ENCODE measurements around the gene HSPB6.

Gene HSPB6

GRCh38 chr19:35746087-35746462, 10.8 kb downstream of the HSPB6 start:
- no peak for DNase-seq (ENCODE audit: low read depth)

DNA sequence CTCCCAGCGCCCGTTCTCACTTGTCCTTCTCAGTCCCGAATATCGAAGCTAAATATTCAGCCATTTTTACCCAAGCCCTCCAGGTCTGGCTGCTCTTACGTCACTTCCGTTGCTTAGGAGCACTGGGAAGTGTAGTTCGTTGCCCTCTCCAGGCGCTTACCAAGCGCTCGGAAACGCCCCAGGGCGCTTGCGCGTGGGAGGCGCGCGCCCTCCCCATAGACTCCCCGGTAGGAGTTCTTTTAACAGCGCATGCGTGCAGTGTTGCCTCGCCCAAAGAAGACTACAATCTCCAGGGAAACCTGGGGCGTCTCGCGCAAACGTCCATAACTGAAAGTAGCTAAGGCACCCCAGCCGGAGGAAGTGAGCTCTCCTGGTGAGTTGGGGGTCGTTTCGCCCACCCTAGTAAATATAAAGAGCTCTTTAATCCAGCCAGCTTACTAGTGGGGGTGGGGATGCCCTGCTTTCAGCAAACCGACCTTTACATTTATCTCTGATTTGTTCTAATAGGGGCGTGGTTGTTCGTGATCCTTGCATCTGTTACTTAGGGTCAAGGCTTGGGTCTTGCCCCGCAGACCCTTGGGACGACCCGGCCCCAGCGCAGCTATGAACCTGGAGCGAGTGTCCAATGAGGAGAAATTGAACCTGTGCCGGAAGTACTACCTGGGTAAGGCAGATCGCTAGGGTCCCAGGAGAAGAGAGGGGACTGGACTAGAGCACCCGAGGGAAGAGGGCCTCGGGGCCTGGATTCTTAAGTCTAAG, 11.3 kb downstream of the HSPB6 start, which contains the start of the genes PSENEN and U2AF1L4:
TSS of gene PSENEN (plus strand) at position 324 of the 759 bp plus-strand sequence. CDS start at position 604, 280 bp downstream.
TSS of gene U2AF1L4 (minus strand) at position 91 of the 759 bp plus-strand sequence. CDS start at position 64, 27 bp downstream.
- DNase-seq (ENCODE audit: low read depth), result peak; percentile 91

GRCh38 chr19:35744430-35745327, 12.2 kb downstream of the HSPB6 start:
- peak; percentile 87 for DNase-seq (ENCODE audit: low read depth)

- no peak for DNase-seq (ENCODE audit: low read depth)
Measured at GRCh38 chr19:35743640-35744429, 13.0 kb downstream of the HSPB6 start.

- peak; percentile 47 for DNase-seq (ENCODE audit: low read depth)
Measured at GRCh38 chr19:35742121-35742724, 14.6 kb downstream of the HSPB6 start, which contains the start of gene IGFLR1. TSS of gene IGFLR1 (minus strand) at chr19:35742452. CDS start at chr19:35741180, 1,272 bp downstream.

- DNase-seq (ENCODE audit: low read depth), result no peak
Measured at GRCh38 chr19:35741203-35741515, 15.7 kb downstream of the HSPB6 start.

DNA sequence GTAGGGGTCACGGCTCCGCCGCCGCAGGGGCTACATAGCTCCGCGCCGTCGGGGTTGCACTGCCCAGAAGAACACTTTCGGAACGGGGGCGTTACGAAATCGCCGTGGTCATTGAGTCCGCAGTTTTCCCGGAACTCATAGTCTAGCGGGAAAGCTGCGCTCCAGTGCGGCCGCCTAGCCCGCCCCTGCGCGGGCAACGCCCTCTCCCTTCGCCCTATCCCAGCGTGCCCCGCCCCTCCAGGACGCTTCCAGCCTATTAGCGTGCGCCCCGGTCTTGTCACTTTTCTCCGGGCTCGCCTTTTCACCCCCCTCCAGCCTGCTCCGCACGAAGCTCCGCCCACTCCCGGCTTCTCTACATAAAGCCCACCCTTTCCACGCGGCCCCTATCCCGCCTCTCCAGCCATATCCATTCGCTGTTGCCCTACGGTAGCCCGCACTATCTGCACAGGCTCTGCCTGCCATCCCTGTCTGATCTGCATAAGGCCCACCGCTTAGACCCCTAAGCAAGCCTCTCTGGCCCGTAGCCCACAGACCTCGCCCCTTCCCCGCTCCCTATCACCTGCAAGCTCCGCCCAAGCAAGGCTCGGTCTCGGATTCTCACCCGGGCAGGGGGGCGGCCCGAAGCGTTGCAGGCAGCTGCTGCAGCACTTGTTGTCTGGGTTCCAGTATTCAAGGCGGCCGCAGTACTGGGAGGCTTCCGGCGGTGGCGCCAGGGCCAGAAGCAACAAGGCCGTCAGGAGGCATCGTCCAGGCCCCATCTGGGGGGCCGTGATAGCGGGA, 16.2 kb downstream of the HSPB6 start:
- DNase-seq (ENCODE audit: low read depth), result peak; percentile 92

DNA sequence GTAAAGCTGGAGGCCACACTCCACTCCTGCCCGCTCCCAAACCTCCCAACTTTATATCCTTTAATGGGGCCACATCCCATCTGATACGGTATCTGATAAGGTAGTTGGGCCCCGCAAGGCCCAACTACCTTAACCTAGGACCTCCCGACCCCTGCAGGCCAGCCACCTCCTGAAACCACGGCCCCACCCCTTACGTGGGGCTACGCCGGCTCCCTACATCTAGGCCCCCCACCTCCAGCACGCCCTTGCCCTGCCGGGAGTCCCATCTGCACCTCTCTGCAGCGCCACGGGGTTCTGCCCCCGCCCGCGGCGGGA, 16.8 kb downstream of the HSPB6 start:
- no peak for DNase-seq (ENCODE audit: low read depth)

DNA sequence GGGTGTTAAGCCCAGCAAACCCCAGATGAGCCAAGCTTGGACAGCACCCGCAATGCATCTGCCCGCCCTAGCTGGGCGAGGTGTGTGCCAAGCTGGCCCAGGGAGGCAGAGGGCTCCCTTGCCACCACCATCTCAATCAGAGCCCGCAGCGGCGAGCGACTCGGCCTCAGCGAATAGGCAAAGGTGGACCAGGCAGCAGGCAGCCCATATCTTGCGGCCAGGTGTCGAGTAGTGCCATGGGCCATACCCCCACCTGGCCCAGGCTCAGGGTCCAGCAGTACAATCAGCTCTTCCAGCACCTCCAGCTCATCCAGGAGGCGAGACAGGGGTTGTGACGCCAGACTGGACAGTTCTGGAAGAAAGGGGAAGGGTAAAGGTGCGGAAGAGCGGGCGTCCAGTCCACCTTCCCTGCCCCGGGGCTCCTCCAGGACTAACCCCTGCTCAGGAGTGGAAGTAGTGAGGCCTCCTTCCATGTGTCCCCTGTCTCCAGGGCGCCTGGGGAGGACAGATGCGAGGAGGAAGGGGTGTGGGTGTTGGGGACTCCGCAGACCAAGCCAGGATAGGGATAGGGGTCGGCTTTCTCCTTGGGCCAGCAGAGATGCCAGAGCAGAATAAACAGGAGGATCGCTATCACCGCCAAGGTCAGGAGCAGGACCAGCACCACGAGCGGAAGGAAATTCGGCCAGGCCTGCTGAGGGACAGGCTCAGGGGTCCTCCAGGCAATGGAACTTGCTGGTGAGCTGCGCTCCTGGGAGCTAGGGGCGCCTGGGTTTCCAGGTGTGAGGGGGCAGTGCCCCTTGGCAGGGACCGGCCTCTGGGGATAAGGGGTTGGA, 17.3 kb downstream of the HSPB6 start:
- no peak for DNase-seq (ENCODE audit: low read depth)

DNA sequence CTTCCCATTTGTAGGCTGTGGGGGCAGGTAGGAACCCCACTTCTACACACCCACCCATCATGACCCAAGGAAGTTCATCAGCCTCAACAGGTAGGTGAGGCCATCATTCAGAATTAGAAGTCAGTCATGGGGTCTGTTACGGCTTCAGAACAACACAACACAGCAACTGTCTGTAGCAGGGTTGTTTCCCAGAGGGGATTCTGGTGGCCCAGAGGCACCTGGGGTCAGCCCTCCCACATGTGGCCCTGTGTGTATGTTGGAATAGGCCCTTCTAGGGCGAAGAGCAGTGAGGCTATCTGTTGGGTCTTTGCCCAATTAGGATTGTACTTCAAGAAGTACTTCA, 18.0 kb downstream of the HSPB6 start:
- no peak for DNase-seq (ENCODE audit: low read depth)

GRCh38 chr19:35738021-35738886, 18.6 kb downstream of the HSPB6 start:
- DNase-seq (ENCODE audit: low read depth), result no peak

DNA sequence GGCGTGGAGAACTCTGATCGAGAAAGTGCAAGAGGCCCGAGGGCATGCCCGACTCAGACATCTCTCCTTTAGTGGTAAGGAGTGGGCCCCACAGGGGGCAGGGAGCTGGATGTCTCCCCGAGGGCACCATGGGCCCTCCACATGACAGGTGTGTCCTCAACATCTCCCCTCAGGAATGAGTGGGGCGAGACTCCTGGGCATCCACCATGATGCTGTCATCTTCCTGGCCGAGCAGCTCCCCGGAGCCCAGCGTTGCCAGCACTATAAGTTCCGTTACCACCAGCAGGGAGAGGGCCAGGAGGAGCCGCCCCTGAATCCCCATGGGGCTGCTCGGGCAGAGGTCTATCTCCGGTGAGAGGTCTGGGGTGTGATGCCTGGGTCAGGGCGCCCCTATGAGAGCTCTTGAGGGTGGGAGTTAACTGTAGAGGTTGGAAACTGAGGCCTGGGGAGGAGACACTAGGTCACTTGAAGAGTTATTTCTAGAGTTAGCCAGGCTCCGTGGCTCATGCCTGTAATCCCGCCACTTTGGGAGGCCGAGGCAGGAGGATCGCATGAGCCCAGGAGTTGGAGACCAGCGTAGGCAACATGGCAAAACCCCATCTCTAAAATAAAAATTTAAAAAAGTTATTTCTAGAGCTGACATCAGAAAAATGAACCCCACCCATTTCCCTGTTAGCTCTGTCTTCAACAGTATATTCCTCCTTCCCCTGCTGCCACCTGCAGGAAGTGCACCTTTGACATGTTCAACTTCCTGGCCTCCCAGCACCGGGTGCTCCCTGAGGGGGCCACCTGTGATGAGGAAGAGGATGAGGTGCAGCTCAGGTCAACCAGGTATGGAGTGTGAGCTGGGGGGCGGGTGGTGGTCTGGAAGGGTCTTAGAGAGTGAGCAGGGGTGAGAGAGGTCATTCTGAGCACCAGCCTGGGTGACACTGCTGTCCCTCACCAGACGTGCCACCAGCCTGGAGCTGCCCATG, 19.6 kb downstream of the HSPB6 start:
- DNase-seq (ENCODE audit: low read depth), result no peak

GRCh38 chr19:35734889-35735288, 21.9 kb downstream of the HSPB6 start:
- no peak for DNase-seq (ENCODE audit: low read depth)

DNA sequence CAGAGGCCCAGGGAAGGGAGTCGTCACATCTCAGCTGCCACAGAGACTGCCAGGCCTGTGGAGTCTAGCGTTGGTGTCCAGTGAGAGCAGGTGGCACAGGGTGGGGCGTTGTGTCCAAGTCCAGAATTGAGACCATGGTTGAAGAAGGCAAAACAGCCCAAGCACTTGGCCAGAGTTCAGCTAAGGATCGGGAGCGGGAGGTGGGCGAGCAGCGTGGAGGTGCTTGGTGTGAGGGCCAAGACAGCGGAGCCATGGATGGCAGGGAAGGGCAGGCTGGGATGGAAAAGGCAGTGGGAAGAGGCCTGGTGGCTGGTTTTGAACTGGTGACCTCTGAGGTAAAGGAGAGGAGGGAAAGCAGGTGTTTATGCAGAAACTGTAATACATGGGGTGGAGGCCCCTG, 22.6 kb downstream of the HSPB6 start:
- no peak for DNase-seq (ENCODE audit: low read depth)

DNA sequence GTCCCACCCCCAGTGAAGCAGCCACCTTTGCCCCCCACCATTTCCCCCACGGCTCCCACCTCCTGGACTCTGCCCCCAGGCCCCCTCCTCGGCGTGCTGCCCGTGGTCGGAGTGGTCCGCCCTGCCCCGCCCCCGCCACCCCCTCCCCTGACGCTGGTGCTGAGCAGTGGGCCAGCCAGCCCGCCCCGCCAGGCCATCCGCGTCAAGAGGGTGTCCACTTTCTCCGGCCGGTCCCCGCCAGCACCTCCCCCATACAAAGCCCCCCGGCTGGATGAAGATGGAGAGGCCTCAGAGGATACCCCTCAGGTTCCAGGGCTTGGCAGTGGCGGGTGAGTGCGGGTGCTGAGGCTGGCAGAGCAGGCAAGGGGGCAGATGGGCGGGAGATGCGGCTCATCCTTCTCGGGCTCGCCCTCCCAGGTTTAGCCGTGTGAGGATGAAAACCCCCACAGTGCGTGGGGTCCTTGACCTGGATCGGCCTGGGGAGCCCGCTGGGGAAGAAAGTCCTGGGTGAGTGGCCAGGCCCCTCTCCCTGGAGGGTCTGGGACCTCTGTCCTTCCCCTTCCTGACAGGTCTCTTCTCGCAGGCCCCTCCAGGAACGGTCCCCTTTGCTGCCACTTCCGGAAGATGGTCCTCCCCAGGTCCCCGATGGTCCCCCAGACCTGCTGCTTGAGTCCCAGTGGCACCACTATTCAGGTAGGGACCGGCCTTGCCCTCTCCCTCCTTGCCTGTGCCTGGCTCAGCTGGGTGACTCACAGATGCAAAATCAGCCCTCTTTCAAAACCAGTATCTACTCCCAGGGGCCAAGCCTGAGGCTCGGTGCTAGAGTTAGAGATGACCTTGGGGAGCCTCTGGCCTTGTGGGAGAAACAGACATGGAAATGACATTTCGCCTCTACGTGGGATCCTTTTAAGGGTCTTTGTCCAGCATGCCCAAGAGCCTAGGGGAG, 23.4 kb downstream of the HSPB6 start:
- DNase-seq (ENCODE audit: low read depth), result no peak

DNA sequence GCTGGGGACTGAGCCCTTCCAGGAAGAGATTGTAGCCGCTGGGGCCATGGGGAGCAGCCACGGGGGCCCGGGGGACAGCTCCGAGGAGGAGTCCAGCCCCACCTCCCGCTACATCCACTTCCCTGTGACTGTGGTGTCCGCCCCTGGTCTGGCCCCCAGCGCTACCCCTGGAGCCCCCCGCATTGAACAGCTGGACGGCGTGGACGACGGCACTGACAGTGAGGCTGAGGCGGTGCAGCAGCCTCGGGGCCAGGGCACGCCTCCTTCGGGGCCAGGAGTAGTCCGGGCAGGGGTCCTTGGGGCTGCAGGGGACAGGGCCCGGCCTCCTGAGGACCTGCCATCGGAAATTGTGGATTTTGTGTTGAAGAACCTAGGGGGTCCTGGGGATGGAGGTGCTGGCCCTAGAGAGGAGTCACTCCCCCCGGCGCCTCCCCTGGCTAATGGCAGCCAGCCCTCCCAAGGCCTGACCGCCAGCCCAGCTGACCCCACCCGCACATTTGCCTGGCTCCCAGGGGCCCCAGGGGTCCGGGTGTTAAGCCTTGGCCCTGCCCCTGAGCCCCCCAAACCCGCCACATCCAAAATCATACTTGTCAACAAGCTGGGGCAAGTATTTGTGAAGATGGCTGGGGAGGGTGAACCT, 24.2 kb downstream of the HSPB6 start:
- no peak for DNase-seq (ENCODE audit: low read depth)

Data from stimulated activated CD8-positive, alpha-beta memory T cell treated with anti-CD3 and anti-CD28 coated beads, Interleukin-12 subunit alpha, Interleukin-12 subunit beta, amount 100 ng/mL, for 1 hour (primary cell).